ENCODE results near the gene CRYBB3. TPM values are rescaled to one million over a fixed set of nuclear protein-coding genes. Genes with fewer than 3 reads are reported as not detected.

CRYBB3 gene
- total RNA-seq, 1 experiment from 2014 or later, result 0.39 TPM

GRCh38 chr22:25196326-25196725 is 3.3 kb upstream of the CRYBB3 start:
- no peaks in the 10 kb centered on the region for H3K4me1 Mint-ChIP-seq
- no peaks in the 10 kb centered on the region for H3K23me2 ChIP-seq (ENCODE audit: insufficient read length, low read depth, low read length, poor library complexity, severe bottlenecking)
- H3K9ac ChIP-seq (ENCODE audit: extremely low read depth, insufficient read length, low read length), result no peak overlapping the region
- TF ChIP-seq CTCF (conservative IDR thresholded peaks at IDR 0.05), result no peak
- DNase-seq, result no peak
- H2BK20ac ChIP-seq (ENCODE audit: low read depth, low read length, poor library complexity, severe bottlenecking), result no peak overlapping the region
- no peak overlapping the region for H3K4ac ChIP-seq (ENCODE audit: low read depth, low read length)
- H3K27ac Mint-ChIP-seq, result no peak overlapping the region
- no peak overlapping the region for H2BK120ac ChIP-seq (ENCODE audit: low read depth, low read length, poor library complexity, severe bottlenecking)
- H3K56ac ChIP-seq (ENCODE audit: insufficient read length, low read depth, low read length), result no peak overlapping the region
- H2BK15ac ChIP-seq (ENCODE audit: low read depth, low read length), result no peak overlapping the region
- H4K20me1 ChIP-seq (ENCODE audit: control insufficient read depth, insufficient read depth, insufficient read length), result no peaks in the 10 kb centered on the region
- H3K79me2 ChIP-seq (ENCODE audit: insufficient read depth, low read length), result no peaks in the 10 kb centered on the region
- no peak overlapping the region for H4K91ac ChIP-seq (ENCODE audit: insufficient read length, low read depth, low read length)
- H3K9me3 ChIP-seq (ENCODE audit: control insufficient read depth, low read depth, low read length), result no peaks in the 10 kb centered on the region
- no peak overlapping the region for H3T11ph ChIP-seq (ENCODE audit: low read length)
- H2AK5ac ChIP-seq (ENCODE audit: insufficient read length, low read length), result no peak overlapping the region
- no peaks in the 10 kb centered on the region for H3K27me3 ChIP-seq (ENCODE audit: insufficient read depth, low read length)
- H4K5ac ChIP-seq (ENCODE audit: insufficient read length, low read depth, low read length), result no peak overlapping the region
- no peak overlapping the region for H3K27ac ChIP-seq (ENCODE audit: insufficient read length, low read depth, low read length)
- WGBS (ENCODE audit: extremely low coverage, insufficient read length, low lambda C conversion rate), result no CpG with 5 or more reads among the region's 5 CpGs
- no peaks in the 10 kb centered on the region for H3K79me1 ChIP-seq (ENCODE audit: insufficient read depth, low read depth, low read length, poor library complexity, severe bottlenecking)
- H3K27me3 Mint-ChIP-seq (ENCODE audit: low read depth), result no peaks in the 10 kb centered on the region
- no peak overlapping the region for H3K4me3 Mint-ChIP-seq
- no peak overlapping the region for H4K8ac ChIP-seq (replicated peaks; ENCODE audit: insufficient read length, low read depth, low read length)
- H3K14ac ChIP-seq (ENCODE audit: insufficient read depth, low read length), result no peak overlapping the region
- no peak overlapping the region for H3K4me2 ChIP-seq (ENCODE audit: insufficient read depth, insufficient read length, low read length)
- H2BK5ac ChIP-seq (ENCODE audit: insufficient read length, low read length), result no peak overlapping the region
- H3K18ac ChIP-seq (ENCODE audit: insufficient read length, low read depth, low read length), result no peak overlapping the region
- no peak overlapping the region for H3K23ac ChIP-seq (ENCODE audit: insufficient read length, low read depth, low read length)
- H3K9me3 Mint-ChIP-seq, result no peaks in the 10 kb centered on the region
- H3K4me1 ChIP-seq (ENCODE audit: insufficient read depth, low read length), result no peaks in the 10 kb centered on the region
- H2AFZ ChIP-seq (ENCODE audit: low read length), result no peak overlapping the region
- H3K36me3 Mint-ChIP-seq (ENCODE audit: insufficient read depth in 1 of 3, low read depth in 3 of 3), result peaks cover 4 to 17% (median 10%) of the 10 kb centered on the region in 3 experiments; a peak in 3 of 7 replicates
- H2BK12ac ChIP-seq (ENCODE audit: insufficient read length, low read depth, low read length), result no peak overlapping the region

Measured in H9 (cell line).